ENCODE measurements around the gene GPRASP1.
"Not testable (repeated sequence)": the region's sequence is repeated elsewhere in the genome, so short reads cannot be mapped to it uniquely, and the experiment has no call there.

The GPRASP1 gene

GRCh38 chrX:102637561-102637960, 13.7 kb upstream of the GPRASP1 start:
- TF ChIP-seq CTCF (IDR thresholded peaks at IDR 0.05; ENCODE audit: control insufficient read depth, extremely low read depth, insufficient read depth), result no peak
- no peak overlapping the region for H3K4me3 ChIP-seq (ENCODE audit: low read depth, low read length)
- DNase-seq (ENCODE audit: low read depth), result no peak

DNA sequence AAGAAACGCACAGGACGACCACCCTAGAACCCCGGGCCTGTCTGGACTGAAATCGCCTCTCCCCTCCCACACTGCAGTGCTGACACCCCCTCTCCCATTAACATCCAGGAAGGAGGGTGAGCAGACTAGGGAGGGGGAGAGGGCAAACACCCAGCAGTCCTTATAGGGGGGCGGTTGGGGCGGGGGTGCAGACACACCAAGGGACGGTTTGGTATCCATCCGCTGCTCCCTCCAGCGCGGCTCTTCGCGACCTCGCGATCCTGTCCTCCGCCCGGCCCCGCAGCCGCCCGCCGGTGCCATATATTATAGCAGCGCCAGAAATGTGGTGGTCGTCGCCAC, 411 bp upstream of the GPRASP1 start:
- TF ChIP-seq CTCF (IDR thresholded peaks at IDR 0.05; ENCODE audit: control insufficient read depth, extremely low read depth, insufficient read depth), result no peak
- no peak overlapping the region for H3K4me3 ChIP-seq (ENCODE audit: low read depth, low read length)
- no peak for DNase-seq (ENCODE audit: low read depth)

GRCh38 chrX:102652031-102652688, 877 bp downstream of the GPRASP1 start:
- TF ChIP-seq CTCF (IDR thresholded peaks at IDR 0.05; ENCODE audit: control insufficient read depth, extremely low read depth, insufficient read depth), result no peak
- no peak for DNase-seq (ENCODE audit: low read depth)
- H3K4me3 ChIP-seq (ENCODE audit: low read depth, low read length), result no peak overlapping the region

DNA sequence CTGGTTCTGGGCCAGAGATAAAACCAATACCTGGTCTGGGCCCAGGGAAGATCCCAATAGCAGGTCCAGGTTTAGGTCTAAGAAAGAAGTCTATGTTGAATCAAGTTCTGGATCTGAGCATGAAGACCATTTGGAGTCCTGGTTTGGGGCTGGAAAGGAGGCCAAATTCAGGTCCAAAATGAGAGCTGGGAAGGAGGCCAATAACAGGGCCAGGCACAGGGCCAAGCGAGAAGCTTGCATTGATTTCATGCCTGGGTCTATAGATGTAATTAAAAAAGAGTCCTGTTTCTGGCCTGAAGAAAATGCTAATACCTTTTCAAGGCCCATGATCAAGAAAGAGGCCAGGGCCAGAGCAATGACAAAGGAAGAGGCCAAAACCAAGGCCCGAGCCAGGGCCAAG, 3.4 kb downstream of the GPRASP1 start:
- DNase-seq (ENCODE audit: low read depth), result no peak
- H3K4me3 ChIP-seq (ENCODE audit: low read depth, low read length), result no peak overlapping the region
- no peak for TF ChIP-seq CTCF (IDR thresholded peaks at IDR 0.05; ENCODE audit: control insufficient read depth, extremely low read depth, insufficient read depth)

- no peak for TF ChIP-seq CTCF (IDR thresholded peaks at IDR 0.05; ENCODE audit: control insufficient read depth, extremely low read depth, insufficient read depth)
- DNase-seq (ENCODE audit: low read depth), result no peak
- no peak overlapping the region for H3K4me3 ChIP-seq (ENCODE audit: low read depth, low read length)
Observed at GRCh38 chrX:102658556-102658955, 7.3 kb downstream of the GPRASP1 start.

DNA sequence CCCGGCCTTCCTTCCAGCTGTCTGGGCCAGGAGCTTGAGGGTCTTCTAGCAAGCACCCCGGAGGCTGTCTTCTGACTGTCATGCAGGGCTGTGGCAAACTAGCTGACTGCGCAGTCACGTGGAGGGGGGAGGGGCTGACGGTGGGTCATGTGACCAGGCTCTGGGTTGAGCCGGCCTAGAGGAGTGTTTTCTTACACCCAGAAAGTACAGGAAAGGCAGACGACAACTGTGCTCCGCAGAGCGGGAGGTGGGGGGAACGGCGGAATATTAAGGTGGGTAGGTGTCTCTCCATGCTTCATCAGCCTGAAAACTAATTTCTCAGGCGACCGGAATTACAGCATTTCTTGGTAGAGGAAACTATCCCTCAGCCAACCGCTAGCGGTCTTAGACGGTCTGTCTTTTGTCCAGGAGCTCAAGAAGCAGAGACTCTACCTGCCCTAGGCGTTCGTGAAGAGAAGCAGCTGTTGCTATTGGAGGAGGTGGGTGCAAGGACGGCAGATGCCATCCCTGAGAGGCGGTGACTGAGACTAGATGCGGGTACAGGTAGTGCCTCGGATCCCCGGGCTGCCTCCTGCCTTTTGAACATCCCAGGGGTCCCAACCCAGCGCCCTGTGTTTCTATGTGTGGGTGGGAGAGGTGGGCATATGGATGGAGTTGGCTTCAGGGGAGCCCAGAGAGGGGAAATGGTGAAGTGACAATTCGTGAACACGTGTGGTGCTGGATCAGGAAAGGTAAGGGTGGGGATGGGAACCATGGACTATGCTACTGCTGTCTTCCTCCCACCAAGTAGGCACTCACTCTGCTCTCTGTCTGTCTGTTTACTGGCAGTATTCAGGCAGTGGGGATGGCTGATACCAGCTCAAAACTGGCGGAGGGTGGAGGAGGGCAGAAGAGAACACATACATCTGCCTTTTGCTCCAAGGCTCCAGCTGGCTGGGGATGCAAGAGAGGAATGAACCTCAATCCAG, 8.8 kb downstream of the GPRASP1 start:
- TF ChIP-seq CTCF (IDR thresholded peaks at IDR 0.05; ENCODE audit: control insufficient read depth, extremely low read depth, insufficient read depth), result no peak
- no peak for DNase-seq (ENCODE audit: low read depth)
- H3K4me3 ChIP-seq (ENCODE audit: low read depth, low read length), result no peak overlapping the region

- DNase-seq (ENCODE audit: low read depth); H3K4me3 ChIP-seq (ENCODE audit: low read depth, low read length): not testable (repeated sequence)
Observed at GRCh38 chrX:102663820-102664219, 12.5 kb downstream of the GPRASP1 start.

DNA sequence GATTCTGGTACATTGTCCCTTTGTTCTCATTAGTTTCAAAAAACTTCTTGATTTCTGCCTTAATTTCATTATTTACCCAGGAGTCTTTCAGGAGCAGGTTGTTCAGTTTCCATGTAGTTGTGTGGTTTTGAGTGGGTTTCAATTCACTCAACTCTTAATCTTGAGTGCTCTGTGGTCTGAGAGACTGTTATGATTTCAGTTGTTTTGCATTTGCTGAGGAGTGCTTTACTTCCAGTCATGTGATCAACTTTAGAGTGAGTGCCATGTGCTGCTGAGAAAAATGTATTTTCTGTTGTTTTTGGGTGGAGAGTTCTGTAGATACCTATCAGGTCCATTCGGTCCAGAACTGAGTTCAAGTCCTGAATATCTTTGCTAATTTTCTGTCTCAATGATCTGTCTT, 15.8 kb downstream of the GPRASP1 start:
- H3K4me3 ChIP-seq (ENCODE audit: low read depth, low read length); DNase-seq (ENCODE audit: low read depth): not testable (repeated sequence)
